Stimulated activated CD8-positive, alpha-beta memory T cell treated with anti-CD3 and anti-CD28 coated beads, Interleukin-4, amount 100 ng/mL, for 1 hour (primary cell): ENCODE data around the gene ABI1.

ENCODE experiments used
- DNase-seq, 2 donors: peaks; one replicate each; pipeline ENCODE4 v3.0.0-alpha.2; 2020; ENCODE audit warnings: low read depth in 2 of 2, low spot score in 1 of 2

Gene ABI1

DNA sequence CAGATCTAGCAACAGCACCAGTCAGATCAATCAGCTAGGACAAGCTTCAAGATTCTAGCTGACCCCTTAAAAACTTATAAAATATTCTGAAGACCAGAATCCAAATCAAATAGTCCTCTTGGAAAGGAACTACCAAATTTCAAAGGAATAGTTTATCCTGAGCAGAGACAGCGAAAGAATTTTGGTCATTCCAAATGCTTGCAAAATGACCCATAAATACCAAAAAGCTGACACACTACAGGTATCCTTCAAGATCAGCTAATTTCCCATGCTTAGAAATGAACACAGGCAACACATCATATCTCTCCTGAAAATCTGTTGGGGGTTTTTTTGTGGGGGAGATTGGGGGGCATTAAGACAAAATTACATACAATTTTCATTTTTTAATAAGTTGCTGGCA lies 84.5 kb downstream of the ABI1 start:
- no peak for DNase-seq

DNA sequence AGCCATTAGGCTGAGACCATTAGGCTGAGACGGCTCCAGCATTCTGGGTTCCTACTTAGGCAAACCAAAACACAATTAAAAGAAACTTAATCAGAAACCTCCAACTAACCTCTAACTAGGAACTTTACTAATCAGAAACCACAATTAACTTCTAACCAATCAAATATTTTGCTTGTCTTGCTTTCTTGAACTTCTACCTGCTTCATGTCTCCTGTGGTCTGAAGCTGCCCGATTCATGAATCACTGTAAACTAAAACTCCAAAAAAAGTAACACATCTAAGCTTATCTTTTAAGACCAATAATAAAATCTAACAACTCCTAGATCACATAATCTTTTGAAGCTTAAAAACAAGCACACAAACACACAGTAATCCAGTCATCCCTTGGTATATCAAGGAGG lies 87.1 kb downstream of the ABI1 start:
- DNase-seq, result no peak

DNA sequence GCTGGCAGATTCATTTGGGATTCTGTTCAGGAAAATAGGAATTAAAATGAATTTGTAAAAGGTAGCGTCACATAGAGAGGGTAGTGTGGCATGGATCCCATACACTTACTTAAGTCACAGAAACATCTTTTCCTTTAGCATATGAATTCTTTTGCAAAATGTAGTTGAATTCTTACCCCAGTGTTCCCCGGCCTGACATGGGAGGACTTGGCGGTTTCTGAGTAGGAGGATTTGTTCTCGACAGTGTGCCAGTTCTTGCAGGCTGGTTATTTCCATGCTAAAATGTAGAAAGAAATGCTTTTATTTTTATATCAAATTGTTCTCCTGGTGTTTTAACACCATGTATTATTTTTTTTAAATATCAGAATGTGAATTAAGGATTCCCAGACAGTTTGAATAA lies 90.7 kb downstream of the ABI1 start:
- no peak for DNase-seq

DNA sequence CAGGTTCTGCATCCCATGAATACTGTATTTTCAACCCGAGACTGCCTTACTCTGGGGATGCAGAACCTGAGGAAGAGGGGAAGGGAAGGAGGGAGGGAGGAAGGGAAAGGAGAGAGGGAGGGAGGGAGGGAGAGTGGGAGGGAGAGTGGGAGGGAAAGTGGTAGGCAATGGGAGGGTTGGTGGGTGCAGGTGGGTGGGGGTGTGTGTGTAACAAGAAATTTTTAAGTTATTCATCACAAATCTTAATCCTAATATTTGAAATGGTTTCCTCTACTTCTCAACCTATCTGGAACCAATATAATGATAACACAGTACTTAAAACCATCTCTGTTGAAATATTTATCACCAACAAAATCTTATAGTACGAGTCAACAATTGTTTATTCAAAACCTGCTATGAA lies 95.2 kb downstream of the ABI1 start:
- no peak for DNase-seq

DNA sequence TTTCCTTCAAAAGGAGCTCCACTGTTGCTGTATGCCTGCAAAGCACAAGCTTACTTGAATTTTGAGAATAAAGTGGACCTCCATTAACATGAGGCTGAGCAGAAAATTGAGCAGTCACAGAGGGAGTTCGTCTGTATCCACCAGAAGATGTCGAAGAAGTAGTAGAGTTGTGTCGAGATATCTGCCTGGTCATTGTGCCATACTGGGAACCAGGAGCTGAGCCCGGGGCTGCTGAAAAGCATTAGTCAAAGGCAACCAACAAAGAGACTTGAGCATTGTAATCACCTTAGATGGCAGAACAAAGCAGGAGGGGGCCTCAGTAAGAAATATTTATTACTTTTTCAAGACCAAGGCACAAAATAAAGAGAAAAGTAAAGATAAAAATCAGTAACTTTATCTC lies 101.8 kb downstream of the ABI1 start:
- no peak for DNase-seq

DNA sequence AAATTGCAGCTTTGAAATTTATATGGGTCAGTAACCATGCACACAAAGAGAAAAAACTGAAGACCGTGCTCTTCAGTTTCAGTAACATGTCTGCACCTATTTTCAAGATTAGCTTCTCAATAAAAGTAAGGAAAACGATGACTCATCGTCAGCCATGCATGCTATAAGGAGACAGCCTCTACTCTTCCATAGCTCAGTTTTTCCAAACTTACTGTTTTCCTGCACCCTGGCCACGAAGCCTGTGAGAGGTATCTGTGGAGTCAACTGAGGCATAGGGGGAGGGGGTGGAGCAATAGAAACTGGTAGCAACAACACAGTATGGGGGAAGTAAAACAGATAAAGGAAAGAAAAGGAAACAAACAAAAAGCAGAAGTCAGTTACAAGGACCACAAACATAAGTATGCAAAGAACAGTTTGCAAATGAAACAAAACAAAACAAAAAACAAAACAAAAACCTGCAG lies 105.3 kb downstream of the ABI1 start:
- no peak for DNase-seq

DNA sequence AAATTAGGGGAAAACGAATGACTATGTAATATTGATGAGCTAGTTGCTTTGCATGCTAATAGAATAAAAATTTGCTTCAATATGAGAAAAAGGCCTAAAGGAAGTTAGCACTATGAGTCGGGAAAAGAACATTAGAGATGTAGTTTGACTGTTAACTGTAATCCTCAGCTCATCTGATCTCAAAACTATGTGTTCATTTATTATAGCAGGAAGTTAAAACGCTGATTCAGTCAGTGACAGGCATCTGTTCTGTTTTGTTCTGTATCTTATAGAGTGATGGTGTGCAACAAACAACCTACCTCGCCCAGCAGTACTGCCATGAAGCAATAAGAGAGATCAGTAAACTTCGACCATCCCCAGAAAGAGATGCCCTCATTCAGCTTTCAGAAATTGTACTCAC lies 114.7 kb downstream of the ABI1 start:
- no peak for DNase-seq

DNA sequence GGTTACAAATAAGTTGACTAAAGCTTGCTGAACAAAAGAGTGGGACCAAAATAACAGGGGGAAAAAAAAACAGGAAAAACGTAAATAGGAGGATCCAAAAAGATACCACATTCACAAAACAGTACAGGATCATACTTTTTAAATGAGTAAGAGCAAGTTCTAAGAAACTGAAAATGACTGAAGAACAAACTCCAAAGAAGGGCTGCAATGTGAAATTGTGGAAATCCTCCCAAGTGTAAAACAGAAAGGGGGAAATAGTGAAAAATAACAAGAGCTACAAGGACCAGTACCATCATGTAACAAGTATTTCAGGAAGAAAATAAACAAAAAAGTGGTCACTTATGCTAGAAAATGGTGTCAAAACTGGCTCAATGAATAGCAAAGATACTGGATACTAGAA lies 116.9 kb downstream of the ABI1 start:
- DNase-seq, result no peak

DNA sequence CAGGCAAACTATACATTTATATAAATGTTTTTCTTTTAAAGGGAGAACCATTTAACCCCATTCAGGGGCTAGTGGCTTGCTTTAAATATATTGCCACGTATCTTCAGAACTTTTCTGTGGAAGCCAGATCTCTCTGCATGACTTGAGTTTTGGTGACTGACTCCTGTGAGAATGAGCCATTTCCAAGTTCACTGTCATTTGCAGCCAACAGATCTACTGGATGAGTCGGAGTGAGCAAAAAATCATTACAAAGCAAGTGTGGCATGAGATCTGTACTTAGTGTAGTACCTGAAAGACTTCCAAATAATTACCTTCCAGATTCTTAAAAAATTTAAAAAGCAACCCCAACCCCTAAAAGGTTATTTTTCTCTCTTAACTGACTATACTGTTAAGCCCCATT lies 117.7 kb downstream of the ABI1 start:
- no peak for DNase-seq

DNA sequence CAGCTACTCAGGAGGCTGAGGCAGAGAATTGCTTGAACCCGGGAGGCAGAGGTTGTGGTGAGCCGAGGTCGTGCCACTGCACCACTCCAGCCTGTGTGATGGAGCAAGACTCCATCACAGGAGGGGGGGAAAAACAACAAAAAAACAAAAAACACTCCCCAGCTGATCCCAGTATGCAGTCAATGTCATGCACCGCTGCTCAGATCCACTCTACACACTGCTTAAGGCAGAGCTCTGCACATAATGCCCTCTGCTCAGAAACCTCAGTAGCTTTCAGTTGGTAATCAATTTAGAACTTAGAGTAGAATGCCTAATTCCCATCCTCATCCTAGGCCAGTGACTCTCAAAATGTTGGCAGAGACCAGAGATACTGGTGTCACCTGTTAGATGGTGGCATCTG lies 119.4 kb downstream of the ABI1 start:
- no peak for DNase-seq

DNA sequence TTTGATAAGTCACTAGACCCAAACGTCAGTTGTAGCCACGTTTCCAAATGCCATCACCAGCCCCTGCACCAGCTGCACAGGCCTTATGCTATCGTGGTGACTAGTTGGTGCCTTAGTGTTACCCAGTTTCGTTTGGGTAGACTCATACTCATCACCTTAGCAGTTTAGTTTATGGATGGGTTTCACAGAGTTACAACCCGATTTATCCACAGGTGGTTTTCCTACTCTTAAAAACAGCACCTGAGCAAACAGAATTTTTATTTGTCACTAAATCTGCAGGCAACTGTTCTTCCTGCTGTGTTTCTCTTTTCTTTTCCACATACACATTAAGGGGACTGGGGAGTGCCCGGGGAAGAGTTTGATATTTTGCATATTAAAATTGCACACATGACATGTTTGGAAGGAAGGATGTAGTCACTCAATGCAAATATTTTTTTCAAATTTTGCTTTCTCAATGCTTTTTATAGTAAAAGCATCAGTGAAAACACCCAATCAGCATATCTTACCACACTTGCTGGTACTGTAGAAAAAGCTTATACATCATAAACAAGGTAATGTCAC lies 121.6 kb downstream of the ABI1 start:
- DNase-seq, result no peak

DNA sequence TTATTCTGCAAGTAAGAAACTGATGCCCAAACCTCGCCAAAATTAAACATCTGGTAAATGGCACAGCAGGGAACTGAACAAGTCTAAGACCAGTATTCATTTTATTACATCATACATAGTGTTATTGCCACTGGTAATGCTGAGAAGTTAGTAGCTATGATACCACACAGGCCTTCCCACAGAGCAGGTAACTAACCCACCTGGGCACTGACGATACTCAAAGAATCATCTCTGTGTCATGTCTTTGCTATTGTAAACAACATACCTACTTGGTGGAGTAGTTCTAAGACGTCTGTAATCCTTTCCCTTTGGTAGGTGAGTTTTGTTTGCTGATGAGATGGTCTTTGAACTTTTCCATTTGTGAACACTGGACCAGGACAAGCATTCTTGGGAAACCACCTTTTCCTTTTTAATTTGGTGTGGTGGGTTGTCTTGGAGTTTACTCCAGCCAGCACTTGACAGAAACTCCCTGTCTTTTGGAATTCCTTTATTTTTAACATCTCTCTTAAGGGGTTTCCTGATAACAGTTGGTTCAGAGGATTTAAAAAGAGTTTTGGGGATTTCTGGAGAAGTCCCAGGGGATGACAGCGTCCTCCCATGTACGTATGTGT lies 122.4 kb downstream of the ABI1 start:
- no peak for DNase-seq

DNA sequence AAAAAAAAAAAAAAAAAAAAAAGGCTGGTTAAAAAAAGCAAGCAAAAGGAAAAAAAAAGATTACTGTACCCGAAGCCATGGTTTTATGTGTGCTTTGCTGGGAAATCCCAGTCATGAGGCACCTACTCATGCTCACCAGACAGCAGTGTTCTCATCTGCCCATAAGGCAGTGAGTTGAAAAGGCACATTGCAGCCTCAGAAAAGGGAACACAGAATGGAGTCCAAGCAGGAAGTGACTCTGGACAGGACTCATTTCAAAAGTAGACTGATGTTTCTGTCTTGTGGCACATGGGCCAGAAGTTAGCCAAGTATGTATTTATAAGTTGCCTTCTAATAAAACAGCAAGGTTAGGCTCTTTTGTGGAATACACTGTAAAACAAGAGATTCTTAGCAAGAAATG lies 123.0 kb downstream of the ABI1 start:
- no peak for DNase-seq

DNA sequence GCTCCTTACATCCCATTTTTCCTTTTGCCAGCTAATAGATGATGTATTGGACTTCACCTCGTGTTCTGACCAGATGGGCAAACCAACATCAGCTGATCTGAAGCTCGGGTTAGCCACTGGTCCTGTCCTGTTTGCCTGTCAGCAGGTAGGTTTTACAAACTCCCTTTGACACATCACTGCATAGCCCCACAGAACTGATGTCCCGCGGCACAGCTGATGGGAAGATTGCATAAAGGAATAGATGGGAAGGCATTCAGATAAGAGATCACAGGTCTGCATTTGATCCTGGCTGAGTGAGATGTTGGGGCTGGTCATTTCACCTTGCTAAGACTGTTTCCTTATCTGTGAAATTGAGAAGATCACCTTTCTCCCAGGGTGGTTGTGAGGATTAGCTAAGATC lies 125.3 kb downstream of the ABI1 start:
- no peak for DNase-seq

DNA sequence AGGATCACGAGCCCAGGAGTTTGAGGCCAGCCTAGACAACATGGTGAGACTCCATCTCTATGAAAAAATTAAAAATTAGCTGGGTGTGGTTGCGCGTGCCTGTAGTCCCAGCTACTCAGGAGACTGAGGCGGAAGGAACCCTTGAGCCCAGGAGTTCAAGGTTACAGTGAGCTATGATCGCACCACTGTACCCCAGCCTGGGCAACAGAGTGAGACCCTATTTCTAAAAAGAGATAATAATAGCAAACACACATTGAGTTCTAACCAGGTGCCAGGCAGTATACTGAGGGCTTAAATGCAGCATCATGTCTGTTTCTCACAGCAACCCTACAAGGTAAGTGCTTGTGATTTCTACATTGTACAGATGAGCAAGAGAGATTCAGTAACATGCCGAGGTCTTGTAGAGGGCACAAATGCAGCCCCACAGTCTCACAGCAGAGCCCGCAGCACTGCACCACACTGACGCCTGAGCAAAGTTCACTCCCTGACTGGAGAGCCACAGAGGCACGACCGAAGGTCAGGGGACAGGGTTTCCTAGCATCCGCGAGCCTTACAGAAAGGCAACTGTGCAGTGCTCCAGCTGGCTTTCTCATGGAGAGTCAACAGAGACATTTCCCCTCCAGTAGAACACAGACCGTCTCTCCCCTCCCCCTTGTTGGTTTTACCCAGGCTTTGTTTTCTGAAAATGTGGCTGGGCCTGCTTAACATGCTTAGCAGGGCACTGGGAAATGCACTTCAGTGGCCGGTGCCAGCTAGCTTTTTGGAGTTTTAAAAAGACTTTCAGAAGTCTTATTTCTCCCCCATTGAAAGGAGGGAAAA lies 126.8 kb downstream of the ABI1 start:
- DNase-seq, result no peak

DNA sequence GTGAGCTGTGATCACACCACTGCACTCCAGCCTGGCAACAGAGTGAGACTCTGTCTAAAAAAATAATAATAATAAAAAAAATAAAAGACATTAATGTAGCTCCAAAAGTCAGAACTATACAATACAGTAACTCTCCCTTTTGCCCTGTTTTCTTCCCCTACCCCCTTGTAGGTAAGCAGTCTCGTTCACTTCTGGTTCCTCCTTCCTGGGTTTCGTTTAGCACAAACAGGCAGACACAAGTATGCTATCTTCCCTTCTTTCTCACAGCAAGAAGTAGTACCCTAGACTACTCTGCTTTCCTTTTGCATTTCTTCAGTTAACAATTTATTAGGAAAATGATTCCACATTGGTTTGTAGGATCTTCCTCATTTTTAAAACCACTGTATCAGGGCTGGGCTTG lies 130.2 kb downstream of the ABI1 start:
- no peak for DNase-seq

DNA sequence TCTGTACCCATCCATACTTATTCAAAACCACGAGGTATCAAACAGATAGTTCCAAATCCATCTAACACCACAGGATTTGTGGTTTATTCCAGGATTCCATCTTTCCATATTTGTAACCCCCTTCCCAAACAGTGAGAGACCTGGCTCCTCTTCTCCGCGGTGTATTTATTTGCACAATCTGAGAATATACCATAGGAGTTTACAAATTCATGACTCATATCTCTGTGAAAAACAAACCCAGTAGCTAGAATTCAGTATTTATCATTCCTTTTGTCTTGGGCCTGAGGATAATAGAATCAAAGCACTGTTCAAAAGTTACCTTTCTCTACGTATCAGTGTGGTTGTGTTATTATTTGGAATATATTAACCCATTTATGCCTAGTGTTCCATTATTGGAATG lies 131.4 kb downstream of the ABI1 start:
- DNase-seq, result no peak

DNA sequence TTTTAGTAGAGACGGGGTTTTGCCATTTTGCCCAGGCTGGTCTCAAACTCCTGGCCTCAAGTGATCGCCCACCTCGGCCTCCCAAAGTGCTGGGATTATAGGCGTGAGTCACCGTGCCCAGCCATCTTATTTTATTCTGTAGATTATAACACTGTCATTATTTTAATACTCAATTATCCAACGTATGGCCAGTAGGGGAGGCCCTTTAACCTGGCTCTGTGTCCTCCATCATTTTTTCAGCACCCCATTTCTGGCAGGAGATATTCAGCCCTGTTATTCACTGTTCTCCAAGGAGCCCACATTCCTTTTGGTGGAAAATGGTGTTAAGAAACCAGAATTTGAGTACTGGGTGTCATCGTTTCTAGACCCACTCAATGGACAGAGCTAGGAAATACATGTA lies 131.8 kb downstream of the ABI1 start:
- DNase-seq, result no peak

DNA sequence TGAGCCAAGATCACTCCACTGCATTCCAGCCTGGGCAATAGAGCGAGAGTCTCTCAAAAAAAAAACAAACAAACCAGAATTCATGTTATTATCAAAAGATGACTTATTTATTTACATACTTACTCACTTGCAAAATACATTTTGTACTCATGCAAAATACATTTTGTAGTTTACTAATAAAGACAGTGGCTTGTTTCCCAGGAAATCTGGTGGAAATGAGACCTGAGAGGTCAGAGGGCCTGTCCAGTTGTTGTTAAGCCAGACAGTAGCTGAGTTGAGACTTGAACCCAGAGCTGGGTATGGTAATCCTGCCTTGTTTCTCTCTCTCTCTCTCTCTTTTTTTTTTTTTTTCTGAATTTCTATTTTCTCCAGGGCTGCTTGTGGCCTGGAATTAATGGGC lies 133.8 kb downstream of the ABI1 start:
- no peak for DNase-seq

DNA sequence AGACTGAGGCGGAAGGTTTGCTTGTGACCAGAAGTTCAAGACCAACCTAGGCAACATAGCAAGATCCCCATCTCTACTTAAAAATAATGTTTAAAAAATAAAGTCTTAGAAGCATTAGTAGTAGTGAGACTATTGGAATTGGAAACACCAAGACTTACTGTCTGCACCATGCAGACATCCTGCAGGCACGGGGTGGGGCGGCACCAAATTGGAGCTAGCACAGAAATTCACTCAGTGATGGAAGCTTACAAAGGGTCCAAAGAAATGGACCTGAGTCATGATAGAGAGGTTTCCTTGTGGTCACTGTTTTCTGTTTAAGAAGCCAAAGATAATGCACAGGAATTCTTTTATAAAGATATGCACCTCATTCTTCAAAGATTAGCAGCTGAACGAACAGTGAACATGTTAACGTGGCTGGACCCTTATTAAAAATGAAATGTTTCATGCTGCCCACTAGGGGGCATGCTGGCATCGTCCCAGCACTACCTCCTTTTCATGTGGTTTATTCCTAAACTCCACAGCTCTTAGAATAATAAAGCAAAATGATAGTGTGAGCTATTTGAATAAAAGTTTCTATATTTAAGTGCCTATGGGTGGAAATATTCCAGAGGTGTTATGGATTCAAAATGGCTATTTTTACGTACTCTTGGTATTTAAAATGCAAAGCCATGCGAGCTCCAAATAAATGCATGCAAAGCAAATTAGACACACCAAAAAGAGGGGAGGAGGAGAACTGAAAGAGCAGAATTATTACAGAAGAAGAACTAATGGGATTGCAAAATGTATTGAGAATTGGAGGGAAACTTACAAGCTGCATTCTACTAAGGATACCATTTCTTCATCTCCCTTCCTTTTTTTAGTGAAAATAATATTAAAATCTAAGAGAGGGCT lies 134.7 kb downstream of the ABI1 start:
- DNase-seq, result peak in 1 of 2 donors; percentile 13

DNA sequence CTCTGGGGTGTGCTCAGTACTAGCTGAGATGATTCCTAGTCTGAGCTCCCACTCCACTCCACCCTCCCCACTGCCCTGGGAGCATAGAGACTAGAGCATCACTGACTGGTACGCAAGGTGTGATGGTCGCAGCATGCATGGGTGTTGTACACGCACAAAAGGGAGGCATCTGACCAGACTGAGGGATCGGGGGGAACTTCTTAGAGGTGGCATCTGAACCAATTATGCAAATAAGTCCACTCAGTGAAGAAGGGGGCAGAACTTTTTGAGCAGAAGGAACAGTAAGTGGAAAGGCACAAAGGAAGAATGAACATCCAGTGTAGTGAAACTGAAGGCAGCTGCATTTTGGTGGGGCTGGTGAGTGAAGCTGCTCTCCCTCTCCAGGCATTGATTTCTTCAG lies 137.7 kb downstream of the ABI1 start:
- DNase-seq, result no peak

DNA sequence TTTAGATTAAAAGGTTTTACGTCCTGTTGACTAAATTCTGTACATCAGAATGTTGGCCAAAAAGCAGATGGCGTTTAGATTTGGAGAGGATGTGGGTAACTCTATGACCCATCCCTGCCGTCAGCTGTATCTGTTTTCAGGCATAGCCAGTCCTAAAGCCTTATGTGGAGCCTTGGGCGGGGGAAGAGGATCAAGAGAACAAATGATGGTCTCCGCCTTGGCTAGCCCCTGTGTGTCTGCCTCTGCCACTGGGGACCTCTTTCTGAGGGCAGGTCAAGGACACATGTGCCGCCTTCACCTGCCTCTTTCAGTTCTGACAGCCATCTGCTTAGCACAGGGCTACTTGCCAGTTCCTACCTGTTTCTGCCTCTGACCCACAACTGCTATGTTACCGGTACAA lies 139.2 kb downstream of the ABI1 start:
- DNase-seq, result no peak
